ENCODE measurements around the gene RIBC2.

RIBC2 gene

GRCh38 chr22:45428391-45429385, 15.2 kb downstream of the RIBC2 start:
- no peak for DNase-seq
- H3K9ac ChIP-seq (ENCODE audit: low read length): no peak overlapping the region
- H2AFZ ChIP-seq (ENCODE audit: low read length): no peak overlapping the region
- H3F3A ChIP-seq (ENCODE audit: insufficient read depth, low read length): no peaks in the 10 kb centered on the region
- no peak overlapping the region for H3K4me2 ChIP-seq (ENCODE audit: low read depth, low read length)
- no peaks in the 10 kb centered on the region for H3K36me3 ChIP-seq (replicated peaks; ENCODE audit: insufficient read depth, low read length)
- H3K27me3 ChIP-seq (replicated peaks; ENCODE audit: insufficient read depth, low read length): no peaks in the 10 kb centered on the region
- no peak overlapping the region for H3K4me3 ChIP-seq (ENCODE audit: low read length)
- no peaks in the 10 kb centered on the region for H3K4me1 ChIP-seq (ENCODE audit: low read length)
- H4K20me1 ChIP-seq (ENCODE audit: insufficient read depth, low read length): no peaks in the 10 kb centered on the region
- no peaks in the 10 kb centered on the region for H3K9me3 ChIP-seq (replicated peaks; ENCODE audit: insufficient read depth, low read length)
- H3K9me2 ChIP-seq (replicated peaks; ENCODE audit: insufficient read depth, low read length): no peaks in the 10 kb centered on the region
- no peak overlapping the region for H3K27ac ChIP-seq (ENCODE audit: low read length)
- TF ChIP-seq EZH2phosphoT487 (IDR thresholded peaks at IDR 0.05; ENCODE audit: low read length) (no peak), EZH2 (optimal IDR thresholded peaks at IDR 0.05; ENCODE audit: low read depth, low read length) (no peak)
- H3K79me2 ChIP-seq (ENCODE audit: low read length): no peaks in the 10 kb centered on the region

- no peak overlapping the region for H2AFZ ChIP-seq (ENCODE audit: low read length)
- H3K27me3 ChIP-seq (replicated peaks; ENCODE audit: insufficient read depth, low read length): no peaks in the 10 kb centered on the region
- TF ChIP-seq CTCF (IDR thresholded peaks at IDR 0.05; ENCODE audit: low read length) (no peak), EZH2phosphoT487 (IDR thresholded peaks at IDR 0.05; ENCODE audit: low read length) (no peak), EZH2 (optimal IDR thresholded peaks at IDR 0.05; ENCODE audit: low read depth, low read length) (no peak)
- no peak for DNase-seq
- no peak overlapping the region for H3K4me2 ChIP-seq (ENCODE audit: low read depth, low read length)
- no peaks in the 10 kb centered on the region for H4K20me1 ChIP-seq (ENCODE audit: insufficient read depth, low read length)
- H3K9me3 ChIP-seq (replicated peaks; ENCODE audit: insufficient read depth, low read length): no peaks in the 10 kb centered on the region
- H3F3A ChIP-seq (ENCODE audit: insufficient read depth, low read length): no peaks in the 10 kb centered on the region
- no peak overlapping the region for H3K9ac ChIP-seq (ENCODE audit: low read length)
- no peak overlapping the region for H3K4me3 ChIP-seq (ENCODE audit: low read length)
- H3K4me1 ChIP-seq (ENCODE audit: low read length): no peaks in the 10 kb centered on the region
- H3K36me3 ChIP-seq (replicated peaks; ENCODE audit: insufficient read depth, low read length): no peaks in the 10 kb centered on the region
- no peaks in the 10 kb centered on the region for H3K9me2 ChIP-seq (replicated peaks; ENCODE audit: insufficient read depth, low read length)
- H3K79me2 ChIP-seq (ENCODE audit: low read length): no peaks in the 10 kb centered on the region
- H3K27ac ChIP-seq (ENCODE audit: low read length): no peak overlapping the region
Measured at GRCh38 chr22:45429424-45429823, 15.9 kb downstream of the RIBC2 start.

- Histone ChIP-seq H3K4me3 (ENCODE audit: low read length) (no peak overlapping the region), H3K36me3 (replicated peaks; ENCODE audit: insufficient read depth, low read length) (no peaks in the 10 kb centered on the region), H3K79me2 (ENCODE audit: low read length) (no peaks in the 10 kb centered on the region), H3F3A (ENCODE audit: insufficient read depth, low read length) (no peaks in the 10 kb centered on the region), H3K9me2 (replicated peaks; ENCODE audit: insufficient read depth, low read length) (no peaks in the 10 kb centered on the region), H3K27me3 (replicated peaks; ENCODE audit: insufficient read depth, low read length) (no peaks in the 10 kb centered on the region), H3K4me2 (ENCODE audit: low read depth, low read length) (no peak overlapping the region), H4K20me1 (ENCODE audit: insufficient read depth, low read length) (no peaks in the 10 kb centered on the region), H3K27ac (ENCODE audit: low read length) (no peak overlapping the region), H3K4me1 (ENCODE audit: low read length) (no peaks in the 10 kb centered on the region), H2AFZ (ENCODE audit: low read length) (no peak overlapping the region), H3K9me3 (replicated peaks; ENCODE audit: insufficient read depth, low read length) (no peaks in the 10 kb centered on the region), H3K9ac (ENCODE audit: low read length) (no peak overlapping the region)
- DNase-seq: no peak
- TF ChIP-seq EZH2 (optimal IDR thresholded peaks at IDR 0.05; ENCODE audit: low read depth, low read length) (no peak), EZH2phosphoT487 (IDR thresholded peaks at IDR 0.05; ENCODE audit: low read length) (no peak), CTCF (IDR thresholded peaks at IDR 0.05; ENCODE audit: low read length) (no peak)
Measured at GRCh38 chr22:45429981-45430775, 16.7 kb downstream of the RIBC2 start.
